Small intestine (tissue), 7 donors: Measurements from ENCODE around the gene ZNF222. TPM values are rescaled to one million over a fixed set of nuclear protein-coding genes. Genes with fewer than 3 reads are reported as not detected.

Experiments
- DNase-seq, 2 donors: peaks; one replicate each; pipeline versions ENCODE4 v3.0.0 to v3.0.0-alpha.2; 2013
- FAIRE-seq: peaks from 2 replicates; lab custom pipeline; 2012; peaks lifted over from hg19 to GRCh38; lab: Jason Lieb, UNC
- H3K27ac ChIP-seq, 3 donors: one replicate each; pipeline ENCODE4 v1.5.1; 2013; ENCODE audit warnings: low read length in 2 of 3, mild to moderate bottlenecking in 2 of 3, control low read depth in 1 of 3, inconsistent platforms in 1 of 3, low read depth in 1 of 3, moderate library complexity in 1 of 3
- H3K27me3 ChIP-seq, 3 donors: one replicate each; pipeline ENCODE4 v1.6.1; 2013; ENCODE audit warnings: low read length in 3 of 3, inconsistent platforms in 1 of 3; ENCODE audit not compliant: control insufficient read depth in 3 of 3, insufficient read depth in 3 of 3
- H3K36me3 ChIP-seq, 3 donors: one replicate each; pipeline ENCODE4 v1.6.1; 2013; ENCODE audit warnings: low read length in 3 of 3, inconsistent platforms in 1 of 3, low read depth in 1 of 3, mild to moderate bottlenecking in 1 of 3, moderate library complexity in 1 of 3; ENCODE audit not compliant: control insufficient read depth in 3 of 3, insufficient read depth in 2 of 3
- H3K4me1 ChIP-seq, 3 donors: one replicate each; pipeline ENCODE4 v1.6.1; 2013; ENCODE audit warnings: low read length in 2 of 3, inconsistent platforms in 1 of 3, low read depth in 1 of 3, mild to moderate bottlenecking in 1 of 3, moderate library complexity in 1 of 3; ENCODE audit not compliant: control insufficient read depth in 3 of 3, insufficient read depth in 2 of 3
- H3K4me3 ChIP-seq, 3 donors: one replicate each; pipeline ENCODE4 v1.5.1; 2013; ENCODE audit warnings: low read length in 3 of 3, control low read depth in 1 of 3, inconsistent platforms in 1 of 3, low read depth in 1 of 3, mild to moderate bottlenecking in 1 of 3, moderate library complexity in 1 of 3
- H3K9me3 ChIP-seq, 2 donors: one replicate each; pipeline ENCODE4 v1.6.1; 2013; ENCODE audit warnings: low read depth in 1 of 2, low read length in 1 of 2; ENCODE audit not compliant: control insufficient read depth in 2 of 2, insufficient read depth in 1 of 2
- WGBS, 3 donors: extraction: QIAGEN DNeasy Blood & Tissue Kit; methylation state at CpG; one replicate each; pipeline ENCODE4 v1.1.7; 2013; 5-methylcytosine and 5-hydroxymethylcytosine counted together
- polyA plus RNA-seq, 4 donors: library from polyadenylated mRNA; stranded (reverse) in 3 of 4; unstranded in 1 of 4; fragments of 200-250 nt in 3 of 4; fragments of 120-200 nt in 1 of 4; gene quantifications; one replicate each; pipeline versions ENCODE4 v1.2.1 to v1.2.3, GENCODE V29; 2013
- donor health status: healthy with polysubstance abuse.
- donor health status: control.
- donor health status: control.
- donor health status: Bipolar disorder and iron deficiency.
- donor health status: healthy.

Gene ZNF222
- polyA plus RNA-seq, 4 donors = 1.9 to 6.1 (median 3.3) TPM

GRCh38 chr19:44066305-44066704 lies 41.1 kb downstream of the ZNF222 start:
- H3K9me3 ChIP-seq = peaks cover 4 to 54% of the 10 kb centered on the region in 2 donors
- peaks cover 11 to 30% (median 29%) of the 10 kb centered on the region in 3 donors for H3K36me3 ChIP-seq
- H3K27me3 ChIP-seq = no peaks in the 10 kb centered on the region
- WGBS, 3 donors = 58 to 70% (median 68%) methylated on average over 3 of the region's 3 CpGs
- H3K4me3 ChIP-seq = no peak overlapping the region
- peaks cover 0 to 1% (median 0%) of the 10 kb centered on the region in 3 donors for H3K4me1 ChIP-seq
- H3K27ac ChIP-seq = no peak overlapping the region
- FAIRE-seq (no peak), DNase-seq (no peak)

GRCh38 chr19:44069415-44069814 lies 44.2 kb downstream of the ZNF222 start:
- FAIRE-seq (no peak), DNase-seq (no peak)
- H3K36me3 ChIP-seq = peaks cover 2 to 17% (median 15%) of the 10 kb centered on the region in 3 donors
- WGBS, 3 donors = 93 to 100% (median 97%) methylated on average over 1 of the region's 1 CpG
- no peak overlapping the region for H3K27ac ChIP-seq
- H3K27me3 ChIP-seq = no peaks in the 10 kb centered on the region
- H3K9me3 ChIP-seq = peaks cover 4 to 47% of the 10 kb centered on the region in 2 donors
- H3K4me1 ChIP-seq = peaks cover 0 to 5% (median 4%) of the 10 kb centered on the region in 3 donors
- no peak overlapping the region for H3K4me3 ChIP-seq

GRCh38 chr19:44071824-44072542 lies 46.8 kb downstream of the ZNF222 start, which contains the start of gene ZNF284:
Gene ZNF284 (plus strand): TSS chr19:44072159. CDS start chr19:44076390, 4,231 bp downstream.
- DNase-seq (peak; percentile 93 to 96), FAIRE-seq (no peak)
- peaks cover 0 to under 1% (median under 1%) of the 10 kb centered on the region in 3 donors for H3K36me3 ChIP-seq
- peaks cover 2 to 25% of the 10 kb centered on the region in 2 donors for H3K9me3 ChIP-seq
- H3K27me3 ChIP-seq = no peaks in the 10 kb centered on the region
- peaks cover 0 to 5% (median 4%) of the 10 kb centered on the region in 3 donors for H3K4me1 ChIP-seq
- WGBS, 3 donors = 1% methylated on average over 40 of the region's 40 CpGs
- peak within 1 kb of the TSS in 2 of 3 donors; percentile 73 to 78 for H3K27ac ChIP-seq
- H3K4me3 ChIP-seq = peak within 1 kb of the TSS; percentile 45 to 88 (median 66)

- Histone ChIP-seq H3K36me3 (peaks cover 0 to 2% (median 2%) of the 10 kb centered on the region in 3 donors), H3K9me3 (peaks cover 0 to 18% of the 10 kb centered on the region in 2 donors), H3K27ac (no peak overlapping the region), H3K4me1 (peaks cover 0 to 5% (median 4%) of the 10 kb centered on the region in 3 donors), H3K27me3 (no peaks in the 10 kb centered on the region), H3K4me3 (peak overlapping the region in 2 of 3 donors; percentile 66 to 88)
- 14 to 17% (median 15%) methylated on average over 18 of the region's 18 CpGs for WGBS, 3 donors
- FAIRE-seq (no peak), DNase-seq (peak; percentile 15 to 39)
Measured at GRCh38 chr19:44072543-44073401, 47.6 kb downstream of the ZNF222 start.

- no peak for FAIRE-seq
- peaks cover 6 to 15% (median 7%) of the 10 kb centered on the region in 3 donors for H3K36me3 ChIP-seq
- H3K4me3 ChIP-seq = no peak overlapping the region
- DNase-seq = no peak
- H3K27ac ChIP-seq = no peak overlapping the region
- H3K27me3 ChIP-seq = no peaks in the 10 kb centered on the region
- 82 to 92% (median 87%) methylated on average over 2 of the region's 2 CpGs for WGBS, 3 donors
- peaks cover 0 to 3% of the 10 kb centered on the region in 2 donors for H3K9me3 ChIP-seq
- H3K4me1 ChIP-seq = peaks cover 0 to 5% (median 3%) of the 10 kb centered on the region in 3 donors
Measured at GRCh38 chr19:44076325-44076724, 51.1 kb downstream of the ZNF222 start.

Other genes starting within 250 kb of the ZNF222 start
- gene KCNN4, start 244.4 kb upstream of the ZNF222 start, polyA plus RNA-seq = 1 to 10 TPM in 2 of 4 donors, not detected in 2; 1.1 to 2.6 TPM
- 1 to 10 TPM in 2 of 4 donors, under 1 TPM in 1, not detected in 1; 0.35 to 2.3 (median 1.1) TPM for gene LYPD5, start 222.9 kb upstream of the ZNF222 start, polyA plus RNA-seq
- 10 to 100 TPM in 1 of 4 donors, 1 to 10 TPM in 3; 1.3 to 15.1 (median 3.1) TPM for gene ZNF283, start 198.1 kb upstream of the ZNF222 start, polyA plus RNA-seq
- gene ZNF404, start 141.4 kb upstream of the ZNF222 start, polyA plus RNA-seq = 1 to 10 TPM in 3 of 4 donors, not detected in 1; 1.8 to 9.9 (median 2.0) TPM
- gene ZNF45, start 90.1 kb upstream of the ZNF222 start, polyA plus RNA-seq = 10 to 100 TPM in 1 of 4 donors, 1 to 10 TPM in 3; 3.5 to 18.5 (median 6.0) TPM
- gene ZNF221, start 74.2 kb upstream of the ZNF222 start, polyA plus RNA-seq = 1 to 10 TPM in 2 of 4 donors, not detected in 2; 1.1 to 3.6 TPM
- gene ZNF155, start 41.2 kb upstream of the ZNF222 start, polyA plus RNA-seq = 1 to 10 TPM; 3.7 to 8.7 (median 5.5) TPM
- gene ZNF230, start 22.4 kb upstream of the ZNF222 start, polyA plus RNA-seq = 1 to 10 TPM; 1.1 to 6.4 (median 1.6) TPM
- gene ZNF223, start 26.7 kb downstream of the ZNF222 start, polyA plus RNA-seq = 10 to 100 TPM in 1 of 4 donors, 1 to 10 TPM in 3; 3.3 to 23.6 (median 6.4) TPM
- gene ZNF284, start 46.8 kb downstream of the ZNF222 start, polyA plus RNA-seq = 1 to 10 TPM in 1 of 4 donors, under 1 TPM in 3; 0.67 to 4.6 (median 0.76) TPM
- gene ZNF224, start 69.0 kb downstream of the ZNF222 start, polyA plus RNA-seq = 10 to 100 TPM in 3 of 4 donors, 1 to 10 TPM in 1; 8.3 to 46.4 (median 22.8) TPM
- 1 to 10 TPM; 1.4 to 6.6 (median 1.8) TPM for gene ZNF225, start 88.0 kb downstream of the ZNF222 start, polyA plus RNA-seq
- 10 to 100 TPM in 1 of 4 donors, 1 to 10 TPM in 3; 1.6 to 11.8 (median 2.4) TPM for gene ZNF234, start 116.2 kb downstream of the ZNF222 start, polyA plus RNA-seq
- gene ZNF226, start 139.7 kb downstream of the ZNF222 start, polyA plus RNA-seq = 10 to 100 TPM; 13.6 to 28.2 (median 19.9) TPM
- 10 to 100 TPM in 1 of 4 donors, 1 to 10 TPM in 3; 3.8 to 18.8 (median 5.0) TPM for gene ZNF227, start 187.2 kb downstream of the ZNF222 start, polyA plus RNA-seq
- 1 to 10 TPM in 1 of 4 donors, under 1 TPM in 2, not detected in 1; 0.22 to 5.8 (median 0.91) TPM for gene ZNF233, start 234.5 kb downstream of the ZNF222 start, polyA plus RNA-seq